ENCODE data around the gene CCDC57. TPM values are rescaled to one million over a fixed set of nuclear protein-coding genes. Genes with fewer than 3 reads are reported as not detected.

Gene CCDC57
- polyA plus RNA-seq, 1 donor from 2014 or later = 70.9 TPM

- no peak overlapping the region for H2AFZ ChIP-seq (ENCODE audit: low read depth, low read length)
- no peaks in the 10 kb centered on the region for H3K27me3 ChIP-seq (ENCODE audit: insufficient read depth, low read depth, low read length)
- H3F3A ChIP-seq (ENCODE audit: insufficient read depth, low read length, poor library complexity, severe bottlenecking) = no peaks in the 10 kb centered on the region
- no peak overlapping the region for H3K4me3 ChIP-seq (ENCODE audit: low read length)
- no peak overlapping the region for H3K9ac ChIP-seq (ENCODE audit: low read length)
- no peak overlapping the region for H3K27ac ChIP-seq (ENCODE audit: low read length)
- H3K36me3 ChIP-seq (ENCODE audit: insufficient read depth, low read length) = no peaks in the 10 kb centered on the region
- TF ChIP-seq POLR2AphosphoS5 (IDR thresholded peaks at IDR 0.05) (no peak), CTCF (IDR thresholded peaks at IDR 0.05; ENCODE audit: poor library complexity, severe bottlenecking) (no peak), SMC3 (conservative IDR thresholded peaks at IDR 0.05; ENCODE audit: poor library complexity) (no peak), TAF1 (IDR thresholded peaks at IDR 0.05; ENCODE audit: low read depth) (no peak), MXI1 (conservative IDR thresholded peaks at IDR 0.05; ENCODE audit: poor library complexity, severe bottlenecking) (no peak), EP300 (conservative IDR thresholded peaks at IDR 0.05; ENCODE audit: poor library complexity, severe bottlenecking) (no peak), REST (IDR thresholded peaks at IDR 0.05; ENCODE audit: borderline replicate concordance) (no peak), EZH2 (IDR thresholded peaks at IDR 0.05; ENCODE audit: borderline replicate concordance, insufficient read depth, low read length, poor library complexity, severe bottlenecking) (no peak), RAD21 (conservative IDR thresholded peaks at IDR 0.05) (no peak)
- no peaks in the 10 kb centered on the region for H3K9me3 ChIP-seq (ENCODE audit: low read length)
- no peaks in the 10 kb centered on the region for H3K79me2 ChIP-seq (replicated peaks; ENCODE audit: insufficient read depth, low read length)
- H3K9me2 ChIP-seq (ENCODE audit: insufficient read depth, low read length) = no peaks in the 10 kb centered on the region
- H4K20me1 ChIP-seq (ENCODE audit: insufficient read depth) = no peaks in the 10 kb centered on the region
- H3K4me2 ChIP-seq (ENCODE audit: low read length) = no peak overlapping the region
Observed at GRCh38 chr17:82124101-82124500, 88.5 kb downstream of the CCDC57 start.

GRCh38 chr17:82121660-82122629 is 90.7 kb downstream of the CCDC57 start:
- TF ChIP-seq TAF1 (IDR thresholded peaks at IDR 0.05; ENCODE audit: low read depth) (no peak), MXI1 (conservative IDR thresholded peaks at IDR 0.05; ENCODE audit: poor library complexity, severe bottlenecking) (no peak), EP300 (conservative IDR thresholded peaks at IDR 0.05; ENCODE audit: poor library complexity, severe bottlenecking) (no peak), SMC3 (conservative IDR thresholded peaks at IDR 0.05; ENCODE audit: poor library complexity) (no peak), POLR2AphosphoS5 (IDR thresholded peaks at IDR 0.05) (no peak), REST (IDR thresholded peaks at IDR 0.05; ENCODE audit: borderline replicate concordance) (no peak), RAD21 (conservative IDR thresholded peaks at IDR 0.05) (no peak), CTCF (IDR thresholded peaks at IDR 0.05; ENCODE audit: poor library complexity, severe bottlenecking) (no peak), EZH2 (IDR thresholded peaks at IDR 0.05; ENCODE audit: borderline replicate concordance, insufficient read depth, low read length, poor library complexity, severe bottlenecking) (no peak)
- Histone ChIP-seq H3K9me2 (ENCODE audit: insufficient read depth, low read length) (no peaks in the 10 kb centered on the region), H4K20me1 (ENCODE audit: insufficient read depth) (no peaks in the 10 kb centered on the region), H3K36me3 (ENCODE audit: insufficient read depth, low read length) (no peaks in the 10 kb centered on the region), H2AFZ (ENCODE audit: low read depth, low read length) (no peak overlapping the region), H3K27ac (ENCODE audit: low read length) (no peak overlapping the region), H3K4me3 (ENCODE audit: low read length) (no peak overlapping the region), H3F3A (ENCODE audit: insufficient read depth, low read length, poor library complexity, severe bottlenecking) (no peaks in the 10 kb centered on the region), H3K9ac (ENCODE audit: low read length) (no peak overlapping the region), H3K9me3 (ENCODE audit: low read length) (no peaks in the 10 kb centered on the region), H3K27me3 (ENCODE audit: insufficient read depth, low read depth, low read length) (no peaks in the 10 kb centered on the region), H3K4me2 (ENCODE audit: low read length) (no peak overlapping the region), H3K79me2 (replicated peaks; ENCODE audit: insufficient read depth, low read length) (no peaks in the 10 kb centered on the region)

All from neural cell (in vitro differentiated cells).